IPS-18a (cell line): ENCODE data around the gene NFIB.

Experiments used
- H3K27ac ChIP-seq: one replicate; pipeline ENCODE4 v1.5.1; 2013; ENCODE audit warnings: low read length
- H3K27me3 ChIP-seq: one replicate; pipeline ENCODE4 v1.6.1; 2013; ENCODE audit warnings: mild to moderate bottlenecking, low read length; ENCODE audit not compliant: control insufficient read depth, insufficient read depth
- H3K36me3 ChIP-seq: one replicate; pipeline ENCODE4 v1.6.1; 2013; ENCODE audit warnings: low read depth, low read length; ENCODE audit not compliant: control insufficient read depth
- H3K4me1 ChIP-seq: one replicate; pipeline ENCODE4 v1.6.1; 2013; ENCODE audit warnings: low read depth, low read length; ENCODE audit not compliant: control insufficient read depth
- H3K4me3 ChIP-seq: one replicate; pipeline ENCODE4 v1.5.1; 2013; ENCODE audit warnings: low read length
- H3K9ac ChIP-seq: one replicate; pipeline ENCODE4 v1.6.1; 2013; ENCODE audit warnings: mild to moderate bottlenecking, low read length, moderate library complexity
- H3K9me3 ChIP-seq: one replicate; pipeline ENCODE4 v1.6.1; 2013; ENCODE audit warnings: low read depth, low read length; ENCODE audit not compliant: control insufficient read depth

The NFIB gene

GRCh38 chr9:14309403-14309802 is 4.5 kb downstream of the NFIB start:
- Histone ChIP-seq H3K9me3 (no peaks in the 10 kb centered on the region), H3K27ac (no peak overlapping the region), H3K4me1 (peaks cover 9% of the 10 kb centered on the region), H3K4me3 (no peak overlapping the region), H3K36me3 (peaks cover 4% of the 10 kb centered on the region), H3K9ac (no peak overlapping the region), H3K27me3 (peaks cover 25% of the 10 kb centered on the region)

- Histone ChIP-seq H3K27me3 (peaks cover 25% of the 10 kb centered on the region), H3K9ac (no peak overlapping the region), H3K36me3 (peaks cover 4% of the 10 kb centered on the region), H3K4me1 (peaks cover 9% of the 10 kb centered on the region), H3K9me3 (no peaks in the 10 kb centered on the region), H3K27ac (no peak overlapping the region), H3K4me3 (no peak overlapping the region)
These were observed 5.1 kb downstream of the NFIB start for GRCh38 chr9:14308853-14309145.

GRCh38 chr9:14307989-14308852 is 5.7 kb downstream of the NFIB start:
- peaks cover 4% of the 10 kb centered on the region for H3K36me3 ChIP-seq
- H3K4me1 ChIP-seq = peaks cover 9% of the 10 kb centered on the region
- no peaks in the 10 kb centered on the region for H3K9me3 ChIP-seq
- no peak overlapping the region for H3K9ac ChIP-seq
- no peak overlapping the region for H3K27ac ChIP-seq
- peaks cover 21% of the 10 kb centered on the region for H3K27me3 ChIP-seq
- H3K4me3 ChIP-seq = no peak overlapping the region

- Histone ChIP-seq H3K36me3 (peaks cover 4% of the 10 kb centered on the region), H3K27me3 (peaks cover 10% of the 10 kb centered on the region), H3K9ac (no peak overlapping the region), H3K4me3 (no peak overlapping the region), H3K9me3 (no peaks in the 10 kb centered on the region), H3K27ac (no peak overlapping the region), H3K4me1 (peaks cover 5% of the 10 kb centered on the region)
These were observed 7.0 kb downstream of the NFIB start for GRCh38 chr9:14306672-14307660.

GRCh38 chr9:14306188-14306587 is 7.8 kb downstream of the NFIB start:
- H3K36me3 ChIP-seq = peaks cover 4% of the 10 kb centered on the region
- no peaks in the 10 kb centered on the region for H3K9me3 ChIP-seq
- H3K4me3 ChIP-seq = no peak overlapping the region
- H3K27me3 ChIP-seq = peaks cover 2% of the 10 kb centered on the region
- no peak overlapping the region for H3K27ac ChIP-seq
- H3K4me1 ChIP-seq = no peaks in the 10 kb centered on the region
- no peak overlapping the region for H3K9ac ChIP-seq

GRCh38 chr9:14304259-14304658 is 9.7 kb downstream of the NFIB start:
- Histone ChIP-seq H3K27ac (no peak overlapping the region), H3K27me3 (no peaks in the 10 kb centered on the region), H3K36me3 (peaks cover 4% of the 10 kb centered on the region), H3K4me1 (no peaks in the 10 kb centered on the region), H3K4me3 (no peak overlapping the region), H3K9me3 (no peaks in the 10 kb centered on the region), H3K9ac (no peak overlapping the region)

- Histone ChIP-seq H3K27me3 (no peaks in the 10 kb centered on the region), H3K27ac (no peak overlapping the region), H3K9me3 (no peaks in the 10 kb centered on the region), H3K4me1 (no peaks in the 10 kb centered on the region), H3K9ac (no peak overlapping the region), H3K4me3 (no peak overlapping the region), H3K36me3 (peaks cover 4% of the 10 kb centered on the region)
These were observed 10.4 kb downstream of the NFIB start for GRCh38 chr9:14303521-14303920.

- Histone ChIP-seq H3K9ac (no peak overlapping the region), H3K36me3 (peaks cover 4% of the 10 kb centered on the region), H3K4me3 (no peak overlapping the region), H3K27ac (no peak overlapping the region), H3K27me3 (no peaks in the 10 kb centered on the region), H3K4me1 (no peaks in the 10 kb centered on the region), H3K9me3 (no peaks in the 10 kb centered on the region)
These were observed 10.8 kb downstream of the NFIB start for GRCh38 chr9:14303100-14303499.

- Histone ChIP-seq H3K27me3 (no peaks in the 10 kb centered on the region), H3K36me3 (peaks cover 4% of the 10 kb centered on the region), H3K9me3 (no peaks in the 10 kb centered on the region), H3K4me3 (no peak overlapping the region), H3K4me1 (no peaks in the 10 kb centered on the region), H3K27ac (no peak overlapping the region), H3K9ac (no peak overlapping the region)
These were observed 11.5 kb downstream of the NFIB start for GRCh38 chr9:14302405-14302804.

GRCh38 chr9:14301583-14302021 is 12.3 kb downstream of the NFIB start:
- no peak overlapping the region for H3K27ac ChIP-seq
- no peaks in the 10 kb centered on the region for H3K9me3 ChIP-seq
- no peaks in the 10 kb centered on the region for H3K36me3 ChIP-seq
- no peaks in the 10 kb centered on the region for H3K27me3 ChIP-seq
- no peaks in the 10 kb centered on the region for H3K4me1 ChIP-seq
- no peak overlapping the region for H3K4me3 ChIP-seq
- H3K9ac ChIP-seq = no peak overlapping the region

- Histone ChIP-seq H3K36me3 (no peaks in the 10 kb centered on the region), H3K9ac (no peak overlapping the region)
These were observed 12.9 kb downstream of the NFIB start for GRCh38 chr9:14301006-14301405.

More at GRCh38 chr9:14301006-14301405, 12.9 kb downstream of the NFIB start:
- no peak overlapping the region for H3K27ac ChIP-seq
- no peaks in the 10 kb centered on the region for H3K27me3 ChIP-seq
- no peaks in the 10 kb centered on the region for H3K9me3 ChIP-seq
- H3K4me3 ChIP-seq = no peak overlapping the region
- no peaks in the 10 kb centered on the region for H3K4me1 ChIP-seq
